Measurements from ENCODE around the gene QKI. TPM values are rescaled to one million over a fixed set of nuclear protein-coding genes. Genes with fewer than 3 reads are reported as not detected.

The QKI gene
- total and polyA plus RNA-seq, 2 donors (not counting 3 experiments of a cell fraction or from before 2014, with no cell fraction given) = 178 to 232 TPM

- H3K4me2 ChIP-seq (ENCODE audit: insufficient read depth, low read length) = no peak overlapping the region
- dilution Hi-C loops (cut with MboI; ENCODE audit: extremely low pct_ligation_motif_present, low sequenced_read_pairs) = no loop called here
- intact Hi-C loops (cut with micrococcal nuclease) = no loop called here
- H3K27me3 ChIP-seq (ENCODE audit: control insufficient read depth in 2 of 2, insufficient read depth in 2 of 2, low read length in 2 of 2) = no peaks in the 10 kb centered on the region
- POLR2A ChIA-PET = no interaction called here
- H2AFZ ChIP-seq (ENCODE audit: low read depth, low read length) = no peak overlapping the region
- H4K20me1 ChIP-seq (replicated peaks; ENCODE audit: control insufficient read depth, extremely low read depth, insufficient read depth, low read length) = peaks cover 28% of the 10 kb centered on the region
- peaks cover 5% of the 10 kb centered on the region for H3K9me1 ChIP-seq (replicated peaks; ENCODE audit: control insufficient read depth, extremely low read depth, insufficient read depth, low read length)
- FAIRE-seq = no peak
- peaks cover 16% of the 10 kb centered on the region for H3K4me1 ChIP-seq (ENCODE audit: control insufficient read depth, extremely low read depth, insufficient read depth, low read length)
- peaks cover 0 to 6% of the 10 kb centered on the region in 2 experiments for H3K36me3 ChIP-seq (ENCODE audit: control insufficient read depth in 2 of 2, extremely low read depth in 1 of 2, insufficient read depth in 2 of 2, low read length in 2 of 2)
- BruUV-seq (replicated peaks) = no TSS peak
- no peak for DNase-seq (ENCODE audit: low read depth, low spot score)
- H3K9ac ChIP-seq (replicated peaks; ENCODE audit: extremely low read depth, insufficient read depth, low read length) = no peak overlapping the region
- H3K27ac ChIP-seq (ENCODE audit: insufficient read depth, low read depth, low read length) = no peak overlapping the region
- TF ChIP-seq POLR2A (IDR thresholded peaks at IDR 0.05; ENCODE audit: low read depth, low read length) (no peak), GATA2 (IDR thresholded peaks at IDR 0.05; ENCODE audit: insufficient read depth, insufficient read length, low read depth, low read length) (no peak), CTCF (IDR thresholded peaks at IDR 0.05; ENCODE audit: extremely low read depth in 1 of 2, insufficient read depth in 1 of 2, low read depth in 1 of 2, low read length in 2 of 2) (no peak), POLR2AphosphoS5 (IDR thresholded peaks at IDR 0.05; ENCODE audit: insufficient read depth, low read depth, low read length) (no peak), JUN (IDR thresholded peaks at IDR 0.05; ENCODE audit: borderline replicate concordance, insufficient read depth, insufficient read length, low read depth) (no peak), EZH2 (IDR thresholded peaks at IDR 0.05; ENCODE audit: borderline replicate concordance, low read depth, low read length, severe bottlenecking) (no peak), MYC (IDR thresholded peaks at IDR 0.05; ENCODE audit: low read depth, low read length) (no peak), MAX (IDR thresholded peaks at IDR 0.05; ENCODE audit: insufficient read depth, insufficient read length) (no peak), FOS (IDR thresholded peaks at IDR 0.05; ENCODE audit: borderline replicate concordance, insufficient read depth, low read length) (no peak)
- H3K4me3 ChIP-seq (replicated peaks in 1 of 3; ENCODE audit: insufficient read depth in 1 of 3, low read depth in 1 of 3, low read length in 3 of 3) = no peak overlapping the region
- H3K79me2 ChIP-seq (ENCODE audit: control insufficient read depth, insufficient read depth, low read length) = peaks cover 94% of the 10 kb centered on the region
- no peaks in the 10 kb centered on the region for H3K9me3 ChIP-seq (replicated peaks; ENCODE audit: control insufficient read depth, insufficient read depth, low read length)
- CTCF ChIA-PET = interaction anchor here (1.5 to 3.2 kb wide), 2 partner anchors 9 to 11 kb away, joined by 5 to 14 read pairs; no protein-coding TSS in a partner anchor
These were observed 118.1 kb downstream of the QKI start for GRCh38 chr6:163532526-163533078.

Measured in endothelial cell of umbilical vein (primary cell).